Thyroid gland (tissue), 4 donors: ENCODE data around the gene ADAM8.

Experiments used
- POLR2A ChIP-seq, 2 donors: fragments of 450-650 bp; IDR thresholded peaks; one replicate each; pipeline ENCODE4 v1.6.1; 2017; ENCODE audit warnings: antibody characterized with exemption in 2 of 2, mild to moderate bottlenecking in 2 of 2, moderate library complexity in 1 of 2
- TF ChIP-seq, protein P1 (sequence below), 6 experiments: fragments of 200-600 bp in 3 of 6; fragments of 450-650 bp in 3 of 6; sonication (generic) in 3 of 6; IDR thresholded peaks; one replicate each; pipeline ENCODE4 v1.5.1; 2016 to 2019; ENCODE audit warnings: antibody characterized with exemption in 6 of 6, mild to moderate bottlenecking in 2 of 6, inconsistent platforms in 1 of 6, moderate library complexity in 1 of 6

DNA sequence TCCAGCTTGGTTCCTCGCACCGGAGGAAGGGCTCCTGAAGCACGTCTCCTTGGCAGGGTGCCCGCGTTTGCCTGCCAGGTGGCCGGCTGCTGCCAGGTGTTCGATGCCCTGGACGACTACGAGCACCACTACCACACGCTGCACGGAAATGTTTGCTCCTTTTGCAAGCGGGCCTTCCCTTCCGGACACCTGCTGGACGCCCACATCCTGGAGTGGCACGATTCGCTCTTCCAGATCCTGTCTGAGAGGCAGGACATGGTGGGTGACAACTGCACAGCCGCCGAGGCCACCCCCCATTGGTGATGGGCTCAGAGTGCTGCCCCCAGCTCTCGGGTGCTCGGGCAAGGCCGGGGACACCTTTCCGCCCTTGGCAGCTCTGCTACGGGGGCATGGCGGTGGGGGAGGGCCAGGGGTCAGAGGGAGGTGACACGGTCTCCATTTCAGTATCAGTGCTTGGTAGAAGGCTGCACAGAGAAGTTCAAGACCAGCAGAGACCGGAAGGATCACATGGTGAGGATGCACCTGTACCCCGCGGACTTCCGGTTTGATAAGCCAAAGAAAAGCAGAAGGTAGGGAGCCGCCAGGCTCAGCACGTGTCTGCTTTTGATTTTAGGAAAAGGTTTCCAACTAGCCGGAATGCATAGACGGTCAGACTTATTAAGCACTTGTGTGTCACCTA, 33.2 kb upstream of the ADAM8 start:
- no peak for TF ChIP-seq POLR2A (IDR thresholded peaks at IDR 0.05)
- TF ChIP-seq, protein P1, sequence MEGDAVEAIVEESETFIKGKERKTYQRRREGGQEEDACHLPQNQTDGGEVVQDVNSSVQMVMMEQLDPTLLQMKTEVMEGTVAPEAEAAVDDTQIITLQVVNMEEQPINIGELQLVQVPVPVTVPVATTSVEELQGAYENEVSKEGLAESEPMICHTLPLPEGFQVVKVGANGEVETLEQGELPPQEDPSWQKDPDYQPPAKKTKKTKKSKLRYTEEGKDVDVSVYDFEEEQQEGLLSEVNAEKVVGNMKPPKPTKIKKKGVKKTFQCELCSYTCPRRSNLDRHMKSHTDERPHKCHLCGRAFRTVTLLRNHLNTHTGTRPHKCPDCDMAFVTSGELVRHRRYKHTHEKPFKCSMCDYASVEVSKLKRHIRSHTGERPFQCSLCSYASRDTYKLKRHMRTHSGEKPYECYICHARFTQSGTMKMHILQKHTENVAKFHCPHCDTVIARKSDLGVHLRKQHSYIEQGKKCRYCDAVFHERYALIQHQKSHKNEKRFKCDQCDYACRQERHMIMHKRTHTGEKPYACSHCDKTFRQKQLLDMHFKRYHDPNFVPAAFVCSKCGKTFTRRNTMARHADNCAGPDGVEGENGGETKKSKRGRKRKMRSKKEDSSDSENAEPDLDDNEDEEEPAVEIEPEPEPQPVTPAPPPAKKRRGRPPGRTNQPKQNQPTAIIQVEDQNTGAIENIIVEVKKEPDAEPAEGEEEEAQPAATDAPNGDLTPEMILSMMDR (IDR thresholded peaks at IDR 0.05): no peak
